Measurements from ENCODE around the gene CNN2. TPM values are rescaled to one million over a fixed set of nuclear protein-coding genes. Genes with fewer than 3 reads are reported as not detected.

The CNN2 gene
- total RNA-seq, 2 donors from 2014 or later, result 47.8 to 48.5 TPM

DNA sequence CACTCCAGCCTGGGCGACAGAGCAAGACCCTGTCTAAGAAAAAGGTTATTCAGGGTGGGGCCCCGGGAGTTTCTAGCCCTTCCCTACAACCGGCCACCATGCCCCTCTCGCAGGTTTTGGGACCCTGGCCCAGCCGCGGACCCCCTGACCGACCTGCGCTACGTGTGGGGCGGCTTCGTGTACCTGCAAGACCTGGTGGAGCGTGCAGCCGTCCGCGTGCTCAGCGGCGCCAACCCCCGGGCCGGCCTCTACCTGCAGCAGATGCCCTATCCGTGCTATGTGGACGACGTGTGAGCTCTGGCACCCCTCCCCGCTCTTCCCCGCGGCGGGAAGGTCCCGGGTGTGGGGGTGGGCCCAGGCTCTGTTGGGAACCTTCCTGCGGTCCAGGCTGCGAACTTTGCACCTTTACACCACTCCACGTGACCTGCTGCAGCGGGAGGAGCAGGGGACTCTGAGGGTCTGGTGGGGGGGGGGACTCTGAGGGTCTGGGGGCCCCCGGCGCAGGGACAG, 19.8 kb downstream of the CNN2 start:
- TF ChIP-seq, protein P1, sequence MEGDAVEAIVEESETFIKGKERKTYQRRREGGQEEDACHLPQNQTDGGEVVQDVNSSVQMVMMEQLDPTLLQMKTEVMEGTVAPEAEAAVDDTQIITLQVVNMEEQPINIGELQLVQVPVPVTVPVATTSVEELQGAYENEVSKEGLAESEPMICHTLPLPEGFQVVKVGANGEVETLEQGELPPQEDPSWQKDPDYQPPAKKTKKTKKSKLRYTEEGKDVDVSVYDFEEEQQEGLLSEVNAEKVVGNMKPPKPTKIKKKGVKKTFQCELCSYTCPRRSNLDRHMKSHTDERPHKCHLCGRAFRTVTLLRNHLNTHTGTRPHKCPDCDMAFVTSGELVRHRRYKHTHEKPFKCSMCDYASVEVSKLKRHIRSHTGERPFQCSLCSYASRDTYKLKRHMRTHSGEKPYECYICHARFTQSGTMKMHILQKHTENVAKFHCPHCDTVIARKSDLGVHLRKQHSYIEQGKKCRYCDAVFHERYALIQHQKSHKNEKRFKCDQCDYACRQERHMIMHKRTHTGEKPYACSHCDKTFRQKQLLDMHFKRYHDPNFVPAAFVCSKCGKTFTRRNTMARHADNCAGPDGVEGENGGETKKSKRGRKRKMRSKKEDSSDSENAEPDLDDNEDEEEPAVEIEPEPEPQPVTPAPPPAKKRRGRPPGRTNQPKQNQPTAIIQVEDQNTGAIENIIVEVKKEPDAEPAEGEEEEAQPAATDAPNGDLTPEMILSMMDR (IDR thresholded peaks at IDR 0.05), result no peak
- Histone ChIP-seq H3K4me3 (no peak overlapping the region), H3K9me3 (no peaks in the 10 kb centered on the region), H3K27ac (no peak overlapping the region), H3K4me1 (peaks cover 0 to 10% of the 10 kb centered on the region in 2 donors), H3K27me3 (no peaks in the 10 kb centered on the region), H3K36me3 (no peaks in the 10 kb centered on the region)
- no peak for DNase-seq (ENCODE audit: low spot score)

DNA sequence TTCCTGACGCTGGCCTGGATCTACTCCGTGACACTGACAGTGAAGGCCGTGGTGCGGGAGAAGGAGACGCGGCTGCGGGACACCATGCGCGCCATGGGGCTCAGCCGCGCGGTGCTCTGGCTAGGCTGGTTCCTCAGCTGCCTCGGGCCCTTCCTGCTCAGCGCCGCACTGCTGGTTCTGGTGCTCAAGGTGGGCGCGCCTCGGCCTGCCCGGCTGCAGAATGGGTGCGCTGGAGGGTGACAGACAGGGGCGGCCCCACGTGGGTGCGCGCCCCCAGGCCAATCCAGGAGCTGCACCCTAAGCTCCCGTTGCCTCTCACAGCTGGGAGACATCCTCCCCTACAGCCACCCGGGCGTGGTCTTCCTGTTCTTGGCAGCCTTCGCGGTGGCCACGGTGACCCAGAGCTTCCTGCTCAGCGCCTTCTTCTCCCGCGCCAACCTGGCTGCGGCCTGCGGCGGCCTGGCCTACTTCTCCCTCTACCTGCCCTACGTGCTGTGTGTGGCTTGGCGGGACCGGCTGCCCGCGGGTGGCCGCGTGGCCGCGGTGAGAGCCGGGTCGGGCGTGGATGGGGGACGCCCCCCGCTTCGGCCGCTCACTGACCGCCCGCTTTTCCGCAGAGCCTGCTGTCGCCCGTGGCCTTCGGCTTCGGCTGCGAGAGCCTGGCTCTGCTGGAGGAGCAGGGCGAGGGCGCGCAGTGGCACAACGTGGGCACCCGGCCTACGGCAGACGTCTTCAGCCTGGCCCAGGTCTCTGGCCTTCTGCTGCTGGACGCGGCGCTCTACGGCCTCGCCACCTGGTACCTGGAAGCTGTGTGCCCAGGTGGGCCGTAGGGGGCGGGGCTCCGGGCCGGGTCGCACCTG, 20.7 kb downstream of the CNN2 start:
- H3K36me3 ChIP-seq, result no peaks in the 10 kb centered on the region
- H3K4me3 ChIP-seq, result no peak overlapping the region
- TF ChIP-seq, protein P1 (IDR thresholded peaks at IDR 0.05), result no peak
- H3K27me3 ChIP-seq, result no peaks in the 10 kb centered on the region
- H3K4me1 ChIP-seq, result peaks cover 0 to 1% of the 10 kb centered on the region in 2 donors
- no peak overlapping the region for H3K27ac ChIP-seq
- H3K9me3 ChIP-seq, result no peaks in the 10 kb centered on the region
- DNase-seq (ENCODE audit: low spot score), result no peak

DNA sequence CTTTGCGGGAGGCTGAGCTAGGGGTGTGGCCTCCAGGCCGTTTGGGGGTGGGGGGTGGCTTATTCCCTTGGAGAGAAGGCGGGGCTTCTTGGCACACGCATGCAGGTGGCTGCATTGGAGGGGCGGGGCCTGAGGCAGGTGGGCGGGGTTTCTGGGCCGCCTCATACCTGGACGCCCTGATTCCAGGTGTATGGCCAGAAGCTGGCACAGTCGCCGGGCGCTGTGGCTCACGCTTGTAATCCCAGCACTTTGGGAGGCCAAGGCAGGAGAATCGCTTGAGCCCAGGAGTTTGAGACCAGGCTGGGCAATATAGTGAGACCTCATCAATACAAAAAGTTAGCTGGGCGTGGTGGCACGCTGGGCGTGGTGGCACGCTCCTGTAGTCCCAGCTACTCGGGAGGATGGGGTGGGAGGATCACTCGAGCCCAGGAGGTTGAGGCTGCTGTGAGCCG, 21.3 kb downstream of the CNN2 start:
- TF ChIP-seq, protein P1 (IDR thresholded peaks at IDR 0.05), result no peak
- Histone ChIP-seq H3K36me3 (no peaks in the 10 kb centered on the region), H3K9me3 (no peaks in the 10 kb centered on the region), H3K27ac (no peak overlapping the region), H3K4me1 (no peaks in the 10 kb centered on the region), H3K4me3 (no peak overlapping the region), H3K27me3 (no peaks in the 10 kb centered on the region)
- DNase-seq (ENCODE audit: low spot score), result no peak

DNA sequence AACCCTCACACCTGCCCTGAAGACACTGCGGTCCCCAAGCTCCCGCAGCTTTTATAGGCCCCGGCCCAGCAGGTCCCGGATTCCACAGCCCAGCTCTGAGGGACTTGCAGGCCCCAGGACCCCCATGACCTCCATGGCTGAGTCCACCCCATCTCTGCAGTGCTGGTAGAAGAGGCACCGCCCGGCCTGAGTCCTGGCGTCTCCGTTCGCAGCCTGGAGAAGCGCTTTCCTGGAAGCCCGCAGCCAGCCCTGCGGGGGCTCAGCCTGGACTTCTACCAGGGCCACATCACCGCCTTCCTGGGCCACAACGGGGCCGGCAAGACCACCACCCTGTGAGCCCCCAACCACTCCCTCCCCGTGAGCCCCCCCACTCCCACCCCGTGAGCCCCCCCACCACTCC, 22.7 kb downstream of the CNN2 start:
- TF ChIP-seq, protein P1 (IDR thresholded peaks at IDR 0.05), result no peak
- Histone ChIP-seq H3K4me1 (no peaks in the 10 kb centered on the region), H3K36me3 (no peaks in the 10 kb centered on the region), H3K27me3 (no peaks in the 10 kb centered on the region), H3K27ac (no peak overlapping the region), H3K4me3 (no peak overlapping the region), H3K9me3 (no peaks in the 10 kb centered on the region)
- DNase-seq (ENCODE audit: low spot score), result no peak

DNA sequence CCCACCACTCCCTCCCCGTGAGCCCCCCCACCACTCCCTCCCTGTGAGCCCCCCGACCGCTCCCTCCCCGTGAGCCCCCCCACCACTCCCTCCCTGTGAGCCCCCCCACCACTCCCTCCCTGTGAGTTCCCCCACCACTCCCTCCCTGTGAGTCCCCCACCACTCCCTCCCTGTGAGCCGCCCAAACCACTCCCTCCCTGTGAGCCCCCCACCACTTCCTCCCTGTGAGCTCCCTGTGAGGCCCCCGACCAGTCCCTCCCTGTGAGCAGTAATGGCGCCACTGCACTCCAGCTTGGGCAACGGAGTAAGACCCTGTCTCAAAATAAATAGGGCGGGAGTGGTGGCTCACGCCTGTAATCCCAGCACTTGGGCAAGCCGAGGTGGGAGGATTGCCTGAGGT, 23.4 kb downstream of the CNN2 start:
- Histone ChIP-seq H3K27ac (no peak overlapping the region), H3K9me3 (no peaks in the 10 kb centered on the region), H3K36me3 (no peaks in the 10 kb centered on the region), H3K4me3 (no peak overlapping the region), H3K27me3 (no peaks in the 10 kb centered on the region), H3K4me1 (no peaks in the 10 kb centered on the region)
- no peak for DNase-seq (ENCODE audit: low spot score)
- TF ChIP-seq, protein P1 (IDR thresholded peaks at IDR 0.05), result no peak

Measured in right atrium auricular region (tissue), 2 donors.